ENCODE measurements around the gene CCDC127. TPM values are rescaled to one million over a fixed set of nuclear protein-coding genes. Genes with fewer than 3 reads are reported as not detected.
"Not testable (repeated sequence)": the region's sequence is repeated elsewhere in the genome, so short reads cannot be mapped to it uniquely, and the experiment has no call there.

Gene CCDC127, protein sequence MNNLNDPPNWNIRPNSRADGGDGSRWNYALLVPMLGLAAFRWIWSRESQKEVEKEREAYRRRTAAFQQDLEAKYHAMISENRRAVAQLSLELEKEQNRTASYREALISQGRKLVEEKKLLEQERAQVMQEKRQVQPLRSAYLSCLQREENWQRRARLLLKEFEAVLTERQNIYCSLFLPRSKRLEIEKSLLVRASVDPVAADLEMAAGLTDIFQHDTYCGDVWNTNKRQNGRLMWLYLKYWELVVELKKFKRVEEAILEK
- polyA plus RNA-seq: 5.1 TPM

DNA sequence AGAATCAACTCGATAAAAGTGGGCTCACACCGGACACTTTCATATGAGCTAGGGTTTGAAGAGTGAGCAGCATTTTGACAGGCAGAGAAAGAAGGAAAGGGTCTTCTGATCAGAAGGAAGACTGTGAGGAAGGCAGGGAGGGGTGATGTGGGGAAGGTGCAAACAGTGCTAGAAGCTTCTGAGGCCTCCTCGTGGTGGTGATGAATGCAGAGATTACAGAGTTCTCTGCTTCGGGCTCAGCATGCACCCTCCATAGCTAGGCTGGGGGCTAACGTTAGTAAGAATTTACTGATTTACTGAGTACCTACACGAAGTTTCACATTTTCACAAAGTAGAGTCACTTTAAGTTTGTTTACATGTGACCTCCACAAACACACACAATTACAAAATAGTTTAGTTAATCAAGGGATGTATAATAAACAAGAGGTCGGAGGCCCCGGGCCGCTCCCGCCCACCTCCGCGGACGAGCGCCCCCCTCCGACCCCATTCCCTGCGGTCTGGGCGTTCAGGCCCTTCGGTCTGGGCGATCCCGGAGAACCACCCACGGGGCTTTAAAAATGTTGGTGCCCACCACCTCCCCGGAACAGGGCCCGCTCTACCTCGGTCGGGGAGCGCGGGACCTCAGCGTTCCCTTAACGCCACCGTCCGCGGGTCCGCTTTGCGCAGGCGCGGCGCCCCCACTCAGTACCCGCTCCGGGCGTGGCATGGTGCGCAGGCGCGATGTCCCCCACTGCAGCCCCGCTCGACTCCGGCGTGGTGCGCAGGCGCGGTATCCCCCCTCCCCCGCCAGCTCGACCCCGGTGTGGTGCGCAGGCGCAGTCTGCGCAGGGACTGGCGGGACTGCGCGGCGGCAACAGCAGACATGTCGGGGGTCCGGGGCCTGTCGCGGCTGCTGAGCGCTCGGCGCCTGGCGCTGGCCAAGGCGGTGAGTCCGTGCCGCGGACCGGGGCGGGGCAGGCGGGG is at the start of gene CCDC127, which contains the start of gene SDHA:
Gene CCDC127 (minus strand): TSS at position 660 of the 963 bp plus-strand sequence. CDS start 1,304 bp downstream, outside the sequence.
Gene SDHA (plus strand): TSS at position 827 of the 963 bp plus-strand sequence. CDS start 36 bp downstream, at position 863.
- H3K27me3 Mint-ChIP-seq, H3K9me3 Mint-ChIP-seq, H3K36me3 Mint-ChIP-seq: not testable (repeated sequence)
- peak within 1 kb of the TSS; percentile 94 to 100 (median 97) for H3K27ac Mint-ChIP-seq
- peaks cover 23 to 45% (median 42%) of the 10 kb centered on the region in 3 donors for H3K4me1 Mint-ChIP-seq
- H3K4me3 Mint-ChIP-seq: peak within 1 kb of the TSS; percentile 93 to 98 (median 97)

DNA sequence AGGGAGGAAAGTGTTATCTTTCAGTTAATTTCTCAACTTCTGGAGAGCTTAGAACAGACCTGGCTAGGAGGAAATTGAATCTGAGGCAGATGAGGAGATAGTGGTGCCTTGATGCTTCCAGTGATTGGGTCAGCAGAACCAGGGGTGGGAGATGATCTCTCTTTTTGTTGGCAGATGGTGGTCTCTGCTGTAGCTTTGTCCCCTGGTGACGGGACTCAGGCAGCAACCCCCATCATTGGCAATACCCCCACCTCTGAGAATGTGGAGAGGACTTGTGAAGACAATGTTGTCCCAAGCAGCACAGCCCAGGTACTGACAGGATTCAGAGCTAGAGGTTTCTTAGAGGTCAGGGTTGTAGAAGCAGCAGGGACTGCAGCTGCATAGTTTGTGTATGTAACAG is 49.8 kb upstream of the CCDC127 start:
- no peaks in the 10 kb centered on the region for H3K27me3 Mint-ChIP-seq
- peak overlapping the region in 1 of 4 donors; percentile 76 for H3K4me3 Mint-ChIP-seq
- peaks cover 2% of the 10 kb centered on the region for H3K36me3 Mint-ChIP-seq
- H3K4me1 Mint-ChIP-seq: peaks cover 3 to 25% (median 7%) of the 10 kb centered on the region in 3 donors
- peak overlapping the region in 1 of 3 donors; percentile 51 for H3K27ac Mint-ChIP-seq
- H3K9me3 Mint-ChIP-seq: no peaks in the 10 kb centered on the region

DNA sequence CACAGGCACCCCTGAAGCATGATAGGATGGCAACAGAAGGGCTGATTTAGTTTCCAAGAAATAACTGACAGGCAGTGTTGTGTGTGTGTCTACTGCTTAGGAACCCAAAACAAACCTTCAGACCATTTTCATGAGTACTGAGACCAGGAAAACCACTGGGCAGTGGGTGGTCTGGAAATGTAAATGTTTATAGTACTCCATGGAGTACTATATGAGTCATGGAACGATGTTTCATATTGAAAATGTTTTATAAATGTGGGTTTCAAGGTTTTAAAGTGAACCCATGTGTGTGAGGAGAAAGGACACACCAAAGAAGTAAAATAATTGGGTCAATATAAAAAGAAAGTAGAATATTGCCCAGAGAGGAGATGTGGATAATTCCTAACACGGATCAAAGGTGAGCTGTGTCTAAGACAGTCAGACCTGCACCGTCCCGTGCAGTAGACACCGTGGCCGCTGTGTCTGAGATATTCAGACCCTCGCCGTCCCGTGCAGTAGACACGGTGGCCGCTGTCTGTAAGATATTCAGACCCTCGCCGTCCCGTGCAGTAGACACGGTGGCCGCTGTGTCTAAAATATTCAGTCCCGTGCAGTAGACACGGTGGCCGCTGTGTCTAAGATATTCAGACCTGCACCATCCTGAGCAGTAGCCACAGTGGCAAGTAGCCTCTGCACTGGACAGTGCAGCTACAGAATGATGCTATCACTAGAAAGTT is 48.5 kb upstream of the CCDC127 start:
- H3K36me3 Mint-ChIP-seq, H3K9me3 Mint-ChIP-seq, H3K27me3 Mint-ChIP-seq: not testable (repeated sequence)
- peak overlapping the region in 1 of 4 donors; percentile 76 for H3K4me3 Mint-ChIP-seq
- H3K4me1 Mint-ChIP-seq: peaks cover 2 to 21% (median 5%) of the 10 kb centered on the region in 3 donors
- H3K27ac Mint-ChIP-seq: peak overlapping the region in 2 of 3 donors; percentile 0 to 71

DNA sequence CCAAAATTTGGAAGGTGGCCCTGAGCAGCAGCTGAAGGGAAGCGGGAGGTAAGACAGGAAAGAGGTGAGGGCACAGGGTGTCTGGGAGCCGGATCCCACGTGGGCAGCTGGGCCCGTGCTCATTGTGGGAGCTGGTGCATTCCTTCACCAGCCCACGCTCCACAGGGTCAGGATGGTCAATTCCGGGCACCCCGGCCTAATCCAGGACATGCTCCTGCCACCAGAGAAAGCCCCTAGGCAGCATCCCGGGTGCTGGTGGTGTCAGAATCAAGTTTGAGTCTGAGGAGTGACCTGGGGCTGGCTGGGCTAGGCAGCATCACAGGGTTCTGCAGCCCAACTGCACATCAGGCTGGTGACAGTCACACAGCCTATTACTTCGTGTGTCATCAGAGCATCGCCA is 46.4 kb upstream of the CCDC127 start:
- no peaks in the 10 kb centered on the region for H3K27me3 Mint-ChIP-seq
- H3K9me3 Mint-ChIP-seq: no peaks in the 10 kb centered on the region
- H3K4me3 Mint-ChIP-seq: no peak overlapping the region
- peaks cover 0 to 10% (median 2%) of the 10 kb centered on the region in 3 donors for H3K4me1 Mint-ChIP-seq
- peak overlapping the region in 1 of 3 donors; percentile 73 for H3K27ac Mint-ChIP-seq
- peaks cover 4% of the 10 kb centered on the region for H3K36me3 Mint-ChIP-seq

DNA sequence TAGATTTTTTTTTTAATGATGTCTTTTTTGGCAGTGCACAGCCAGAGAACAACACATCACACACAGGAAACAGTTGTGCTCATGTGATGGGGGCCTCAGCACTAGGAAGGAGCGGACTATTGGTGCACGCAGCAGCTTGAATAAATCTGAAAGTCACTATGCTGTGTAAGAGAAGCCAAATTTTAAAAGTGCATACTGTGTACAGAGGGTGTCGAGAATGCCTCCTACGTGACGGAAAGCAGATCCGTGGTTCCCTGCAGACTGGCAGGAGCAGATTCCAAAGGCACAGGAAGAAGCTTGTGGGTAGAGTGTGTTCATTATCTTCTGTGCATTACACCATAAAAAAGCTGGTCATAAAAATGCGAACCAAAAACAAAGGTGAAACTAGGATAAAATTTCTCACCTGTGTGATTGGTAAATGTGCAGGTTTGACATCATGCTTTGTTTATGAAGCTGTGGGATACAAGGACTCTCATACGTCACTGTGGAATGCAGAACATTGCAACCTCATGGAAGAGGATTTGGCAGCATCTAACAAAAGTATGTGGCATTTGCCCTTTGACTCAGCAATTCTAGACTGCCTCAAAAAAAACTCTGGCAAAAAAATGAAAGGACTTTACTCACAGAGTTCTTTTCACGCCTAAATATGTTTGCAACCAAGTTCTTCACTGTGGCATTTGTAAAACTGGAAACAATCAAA is 45.5 kb upstream of the CCDC127 start:
- not testable (repeated sequence) for H3K36me3 Mint-ChIP-seq, H3K9me3 Mint-ChIP-seq, H3K27ac Mint-ChIP-seq, H3K27me3 Mint-ChIP-seq, H3K4me3 Mint-ChIP-seq, H3K4me1 Mint-ChIP-seq

DNA sequence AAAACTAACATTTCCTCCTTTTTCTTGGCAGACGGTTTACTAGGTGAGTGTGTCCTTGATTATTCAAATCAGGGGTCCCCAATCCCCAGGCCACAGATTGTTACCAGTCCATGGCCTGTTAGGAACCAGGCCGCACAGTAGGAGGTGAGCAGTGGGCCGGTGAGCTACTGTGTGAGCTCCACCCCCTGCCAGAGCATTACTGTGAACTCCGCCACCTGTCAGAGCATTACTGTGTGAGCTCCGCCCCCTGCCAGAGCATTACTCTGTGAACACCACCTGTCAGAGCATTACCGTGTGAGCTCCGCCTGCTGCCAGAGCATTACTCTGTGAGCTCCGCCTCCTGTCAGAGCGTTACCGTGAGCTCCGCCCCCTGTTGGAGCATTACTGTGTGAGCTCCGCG is 39.2 kb upstream of the CCDC127 start:
- H3K27me3 Mint-ChIP-seq: no peaks in the 10 kb centered on the region
- peaks cover 0 to 5% (median 0%) of the 10 kb centered on the region in 3 donors for H3K4me1 Mint-ChIP-seq
- no peak overlapping the region for H3K27ac Mint-ChIP-seq
- H3K36me3 Mint-ChIP-seq: peaks cover 5% of the 10 kb centered on the region
- H3K9me3 Mint-ChIP-seq: no peaks in the 10 kb centered on the region
- H3K4me3 Mint-ChIP-seq: no peak overlapping the region

DNA sequence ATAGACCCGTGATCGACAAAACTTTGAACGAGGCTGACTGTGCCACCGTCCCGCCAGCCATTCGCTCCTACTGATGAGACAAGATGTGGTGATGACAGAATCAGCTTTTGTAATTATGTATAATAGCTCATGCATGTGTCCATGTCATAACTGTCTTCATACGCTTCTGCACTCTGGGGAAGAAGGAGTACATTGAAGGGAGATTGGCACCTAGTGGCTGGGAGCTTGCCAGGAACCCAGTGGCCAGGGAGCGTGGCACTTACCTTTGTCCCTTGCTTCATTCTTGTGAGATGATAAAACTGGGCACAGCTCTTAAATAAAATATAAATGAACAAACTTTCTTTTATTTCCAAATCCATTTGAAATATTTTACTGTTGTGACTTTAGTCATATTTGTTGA is 38.4 kb upstream of the CCDC127 start:
- H3K27me3 Mint-ChIP-seq, H3K4me1 Mint-ChIP-seq, H3K4me3 Mint-ChIP-seq, H3K9me3 Mint-ChIP-seq, H3K27ac Mint-ChIP-seq, H3K36me3 Mint-ChIP-seq: not testable (repeated sequence)

DNA sequence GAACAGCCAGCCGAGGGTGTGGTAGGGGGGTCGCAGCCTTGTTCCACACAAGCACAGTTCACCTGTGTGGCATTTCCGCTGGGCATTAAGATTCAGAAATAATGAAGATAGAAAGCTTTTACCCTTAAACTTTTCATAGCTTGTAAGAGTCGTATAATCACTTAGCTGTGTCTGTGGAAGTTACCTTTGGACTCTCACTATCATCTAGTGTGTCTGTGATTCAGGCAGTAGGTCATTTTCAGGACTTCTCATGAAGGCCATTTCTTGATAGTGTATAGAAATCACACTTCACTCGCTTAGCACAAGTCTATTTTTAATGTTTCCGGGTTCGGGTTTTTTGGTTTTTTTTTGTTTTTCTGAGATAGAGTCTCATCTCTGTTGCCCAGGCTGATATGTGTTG is 37.2 kb upstream of the CCDC127 start:
- H3K4me3 Mint-ChIP-seq, H3K27me3 Mint-ChIP-seq, H3K36me3 Mint-ChIP-seq, H3K4me1 Mint-ChIP-seq, H3K27ac Mint-ChIP-seq, H3K9me3 Mint-ChIP-seq: not testable (repeated sequence)

DNA sequence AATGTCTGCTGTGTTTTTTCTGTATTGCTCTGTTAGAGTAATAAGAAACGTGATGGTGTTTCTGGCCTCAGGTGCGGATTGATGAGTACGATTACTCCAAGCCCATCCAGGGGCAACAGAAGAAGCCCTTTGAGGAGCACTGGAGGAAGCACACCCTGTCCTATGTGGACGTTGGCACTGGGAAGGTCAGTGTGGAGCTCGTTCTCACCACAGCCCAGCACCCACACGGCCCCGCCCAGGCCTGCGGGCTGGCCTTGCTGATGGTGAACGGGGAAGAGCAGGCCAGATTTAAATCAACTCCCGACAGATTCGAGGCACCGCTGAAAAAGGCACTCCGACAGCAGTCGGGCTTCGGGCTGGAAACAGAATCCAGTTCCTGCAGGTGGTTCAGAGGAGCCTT is 36.4 kb upstream of the CCDC127 start:
- H3K9me3 Mint-ChIP-seq, H3K4me1 Mint-ChIP-seq, H3K27me3 Mint-ChIP-seq, H3K4me3 Mint-ChIP-seq, H3K27ac Mint-ChIP-seq: not testable (repeated sequence)
- peaks cover 10% of the 10 kb centered on the region for H3K36me3 Mint-ChIP-seq

DNA sequence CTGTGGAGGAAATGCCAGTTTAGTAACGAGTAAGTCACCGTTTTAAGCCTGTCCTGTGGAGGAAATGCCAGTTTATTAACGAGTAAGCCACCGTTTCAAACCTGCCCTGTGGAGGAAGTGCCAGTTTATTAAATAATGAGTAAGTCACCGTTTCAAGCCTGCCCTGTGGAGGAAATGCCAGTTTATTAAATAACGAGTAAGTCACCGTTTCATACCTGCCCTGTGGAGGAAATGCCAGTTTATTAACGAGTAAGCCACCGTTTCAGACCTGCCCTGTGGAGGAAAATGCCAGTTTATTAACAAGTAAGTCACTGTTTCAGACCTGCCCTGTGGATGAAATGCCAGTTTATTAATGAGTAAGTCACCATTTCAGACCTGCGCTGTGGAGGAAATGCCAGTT is 34.6 kb upstream of the CCDC127 start:
- Mint-ChIP-seq H3K27me3 (no peaks in the 10 kb centered on the region), H3K4me3 (peak overlapping the region in 1 of 4 donors; percentile 65), H3K4me1 (peaks cover 0 to 7% (median 0%) of the 10 kb centered on the region in 3 donors), H3K36me3 (peaks cover 12% of the 10 kb centered on the region), H3K27ac (peak overlapping the region in 2 of 3 donors; percentile 60 to 74), H3K9me3 (no peaks in the 10 kb centered on the region)

DNA sequence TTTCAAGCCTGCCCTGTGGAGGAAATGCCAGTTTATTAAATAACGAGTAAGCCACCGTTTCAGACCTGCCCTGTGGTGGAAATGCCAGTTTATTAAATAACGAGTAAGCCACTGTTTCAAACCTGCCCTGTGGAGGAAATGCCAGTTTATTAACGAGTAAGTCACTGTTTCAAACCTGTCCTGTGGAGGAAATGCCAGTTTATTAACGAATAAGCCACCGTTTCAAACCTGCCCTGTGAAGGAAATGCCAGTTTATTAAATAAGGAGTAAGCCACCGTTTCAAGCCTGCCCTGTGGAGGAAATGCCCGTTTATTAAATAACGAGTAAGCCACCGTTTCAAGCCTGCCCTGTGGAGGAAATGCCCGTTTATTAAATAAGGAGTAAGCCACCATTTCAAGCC is 34.0 kb upstream of the CCDC127 start:
- H3K27ac Mint-ChIP-seq: peak overlapping the region in 1 of 3 donors; percentile 74
- H3K4me3 Mint-ChIP-seq, H3K36me3 Mint-ChIP-seq, H3K4me1 Mint-ChIP-seq, H3K9me3 Mint-ChIP-seq, H3K27me3 Mint-ChIP-seq: not testable (repeated sequence)

DNA sequence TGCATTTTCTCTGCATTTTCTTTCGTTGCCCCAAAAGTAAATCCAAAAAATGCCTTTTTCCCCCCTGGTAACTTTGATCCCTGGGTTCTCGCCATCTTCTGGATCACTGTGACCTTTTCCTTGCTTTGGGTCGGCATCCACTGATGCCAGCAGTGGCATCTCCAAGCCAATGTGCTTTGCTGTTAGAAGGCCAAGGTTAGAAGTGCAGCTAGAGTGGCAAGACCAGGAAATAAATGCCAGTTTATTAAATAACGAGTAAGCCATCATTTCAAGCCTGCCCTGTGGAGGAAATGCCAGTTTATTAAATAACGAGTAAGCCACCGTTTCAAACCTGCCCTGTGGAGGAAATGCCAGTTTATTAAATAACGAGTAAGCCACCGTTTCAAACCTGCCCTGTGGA is 33.6 kb upstream of the CCDC127 start:
- H3K9me3 Mint-ChIP-seq, H3K27ac Mint-ChIP-seq, H3K4me3 Mint-ChIP-seq: not testable (repeated sequence)

DNA sequence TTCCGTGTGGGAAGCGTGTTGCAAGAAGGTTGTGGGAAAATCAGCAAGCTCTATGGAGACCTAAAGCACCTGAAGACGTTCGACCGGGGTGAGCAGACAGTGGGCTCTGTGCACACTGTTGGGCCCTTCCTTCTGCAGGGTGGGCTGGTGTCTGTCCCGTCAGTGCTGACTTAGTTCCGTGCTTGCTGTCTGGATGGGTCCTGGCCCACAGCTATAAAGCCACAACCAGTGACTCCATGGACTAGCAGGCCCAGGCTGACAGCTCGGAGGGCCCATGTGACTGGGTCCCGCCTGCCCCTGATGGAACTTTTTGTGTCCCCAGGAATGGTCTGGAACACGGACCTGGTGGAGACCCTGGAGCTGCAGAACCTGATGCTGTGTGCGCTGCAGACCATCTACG is 33.1 kb upstream of the CCDC127 start:
- H3K36me3 Mint-ChIP-seq: not testable (repeated sequence)

More for the DNA sequence above, 33.6 kb upstream of the CCDC127 start:
- H3K27me3 Mint-ChIP-seq, H3K36me3 Mint-ChIP-seq, H3K4me1 Mint-ChIP-seq: not testable (repeated sequence)

DNA sequence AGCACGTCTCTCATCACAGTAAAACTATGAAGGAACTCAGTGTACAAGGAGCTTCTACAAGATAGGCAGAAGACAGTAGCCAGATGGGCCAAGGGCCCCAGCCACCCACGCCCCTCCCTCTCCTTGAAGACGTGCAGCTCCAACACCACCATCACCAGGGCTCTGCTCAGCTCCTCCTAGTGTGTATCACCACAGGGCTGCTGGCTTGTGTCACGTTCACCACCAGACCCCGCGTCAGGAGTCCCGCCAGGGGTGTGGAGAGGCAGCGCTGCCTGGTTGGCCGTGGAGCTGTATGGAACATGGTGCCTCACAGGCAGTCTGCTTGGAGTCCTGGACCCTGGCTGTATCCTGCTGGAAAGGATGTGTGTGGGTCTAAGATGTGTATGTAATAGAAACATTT is 32.4 kb upstream of the CCDC127 start:
- H3K9me3 Mint-ChIP-seq, H3K27me3 Mint-ChIP-seq, H3K4me3 Mint-ChIP-seq, H3K27ac Mint-ChIP-seq, H3K4me1 Mint-ChIP-seq: not testable (repeated sequence)
- peaks cover 12% of the 10 kb centered on the region for H3K36me3 Mint-ChIP-seq

More for the DNA sequence above, 33.1 kb upstream of the CCDC127 start:
- not testable (repeated sequence) for H3K4me3 Mint-ChIP-seq, H3K4me1 Mint-ChIP-seq, H3K27ac Mint-ChIP-seq, H3K27me3 Mint-ChIP-seq, H3K9me3 Mint-ChIP-seq

All from IgD-negative memory B cell (primary cell).